Stimulated activated naive CD8-positive, alpha-beta T cell treated with anti-CD3 and anti-CD28 coated beads, Interleukin-15, amount 100 ng/mL, for 72 hours (primary cell): ENCODE data around the gene RIPK3.
"Not testable (repeated sequence)": the region's sequence is repeated elsewhere in the genome, so short reads cannot be mapped to it uniquely, and the experiment has no call there.

Experiments
- ATAC-seq: fragments of 150-1000 bp; cut with Tn5 transposase; 2 replicates; pipeline ENCODE4 v1.10.0; 2021; ENCODE audit warnings: mild to moderate bottlenecking, moderate library complexity
- DNase-seq, 2 donors: peaks; one replicate each; pipeline ENCODE4 v3.0.0; 2021 to 2022
- H3K27ac Mint-ChIP-seq, 2 donors: one replicate each; pipeline ENCODE4 v1.8.0; 2022; ENCODE audit warnings: mild to moderate bottlenecking in 2 of 2, mixed read lengths in 2 of 2, moderate library complexity in 2 of 2
- H3K27me3 Mint-ChIP-seq: one replicate; pipeline ENCODE4 v1.8.0; 2022; ENCODE audit warnings: mixed read lengths
- H3K4me1 Mint-ChIP-seq: one replicate; pipeline ENCODE4 v1.8.0; 2022; ENCODE audit warnings: mild to moderate bottlenecking, mixed read lengths
- H3K4me3 Mint-ChIP-seq, 2 donors: one replicate each; pipeline ENCODE4 v1.8.0; 2022; ENCODE audit warnings: mild to moderate bottlenecking in 2 of 2, mixed read lengths in 2 of 2, moderate library complexity in 1 of 2
- H3K9me3 Mint-ChIP-seq, 2 donors: one replicate each; pipeline ENCODE4 v1.8.0; 2022; ENCODE audit warnings: mixed read lengths in 2 of 2

The RIPK3 gene

GRCh38 chr14:24338843-24339242 lies 948 bp downstream of the RIPK3 start:
- Mint-ChIP-seq H3K4me3 (peak overlapping the region; percentile 88 to 92), H3K27ac (no peak overlapping the region), H3K27me3 (peaks cover 43% of the 10 kb centered on the region), H3K4me1 (peaks cover 48% of the 10 kb centered on the region), H3K9me3 (no peaks in the 10 kb centered on the region)
- no peak for ATAC-seq
- no peak for DNase-seq

- Mint-ChIP-seq H3K27ac (no peak overlapping the region), H3K4me3 (no peak overlapping the region), H3K27me3 (peaks cover 53% of the 10 kb centered on the region), H3K9me3 (no peaks in the 10 kb centered on the region), H3K4me1 (peaks cover 56% of the 10 kb centered on the region)
- ATAC-seq (no peak), DNase-seq (no peak)
These were observed 2.0 kb downstream of the RIPK3 start for GRCh38 chr14:24337824-24338175.

- DNase-seq, result no peak
- no peak for ATAC-seq
- H3K4me1 Mint-ChIP-seq, result peaks cover 61% of the 10 kb centered on the region
- H3K9me3 Mint-ChIP-seq, result no peaks in the 10 kb centered on the region
- peaks cover 54% of the 10 kb centered on the region for H3K27me3 Mint-ChIP-seq
- H3K27ac Mint-ChIP-seq, result no peak overlapping the region
- H3K4me3 Mint-ChIP-seq, result no peak overlapping the region
These were observed 2.5 kb downstream of the RIPK3 start for GRCh38 chr14:24337144-24337823.

- no peak overlapping the region for H3K27ac Mint-ChIP-seq
- peak overlapping the region in 1 of 2 donors; percentile 57 for H3K4me3 Mint-ChIP-seq
- ATAC-seq (no peak), DNase-seq (no peak)
- H3K27me3 Mint-ChIP-seq, result peaks cover 60% of the 10 kb centered on the region
- peaks cover 70% of the 10 kb centered on the region for H3K4me1 Mint-ChIP-seq
- H3K9me3 Mint-ChIP-seq, result no peaks in the 10 kb centered on the region
These were observed 4.2 kb downstream of the RIPK3 start for GRCh38 chr14:24335461-24336171.

- DNase-seq, result no peak
- Mint-ChIP-seq H3K9me3 (no peaks in the 10 kb centered on the region), H3K27ac (peak within 1 kb of the TSS in 1 of 2 donors; percentile 34), H3K27me3 (peaks cover 69% of the 10 kb centered on the region), H3K4me3 (peak within 1 kb of the TSS; percentile 65 to 72), H3K4me1 (peaks cover 67% of the 10 kb centered on the region)
- ATAC-seq, result peak; percentile 39
These were observed 5.1 kb downstream of the RIPK3 start, which contains the start of gene ADCY4 for GRCh38 chr14:24334431-24335291. TSS of gene ADCY4 (minus strand) at chr14:24335071. CDS start at chr14:24334652, 419 bp downstream.

GRCh38 chr14:24332268-24332993 lies 7.4 kb downstream of the RIPK3 start:
- peak; percentile 83 to 89 for DNase-seq
- Mint-ChIP-seq H3K4me3 (peak overlapping the region; percentile 79 to 81), H3K4me1 (peaks cover 64% of the 10 kb centered on the region), H3K27me3 (peaks cover 78% of the 10 kb centered on the region), H3K9me3 (no peaks in the 10 kb centered on the region), H3K27ac (peak overlapping the region; percentile 47 to 88)
- peak; percentile 88 for ATAC-seq

GRCh38 chr14:24331731-24332267 lies 8.0 kb downstream of the RIPK3 start:
- H3K4me1 Mint-ChIP-seq, result peaks cover 70% of the 10 kb centered on the region
- no peak for ATAC-seq
- H3K9me3 Mint-ChIP-seq, result no peaks in the 10 kb centered on the region
- H3K4me3 Mint-ChIP-seq, result peak overlapping the region; percentile 79 to 81
- no peak for DNase-seq
- peaks cover 78% of the 10 kb centered on the region for H3K27me3 Mint-ChIP-seq
- H3K27ac Mint-ChIP-seq, result no peak overlapping the region

GRCh38 chr14:24330973-24331674 lies 8.7 kb downstream of the RIPK3 start:
- no peaks in the 10 kb centered on the region for H3K9me3 Mint-ChIP-seq
- H3K4me1 Mint-ChIP-seq, result peaks cover 69% of the 10 kb centered on the region
- peaks cover 73% of the 10 kb centered on the region for H3K27me3 Mint-ChIP-seq
- no peak overlapping the region for H3K4me3 Mint-ChIP-seq
- DNase-seq (no peak), ATAC-seq (no peak)
- H3K27ac Mint-ChIP-seq, result no peak overlapping the region

- no peak overlapping the region for H3K27ac Mint-ChIP-seq
- H3K9me3 Mint-ChIP-seq, result no peaks in the 10 kb centered on the region
- peaks cover 59% of the 10 kb centered on the region for H3K4me1 Mint-ChIP-seq
- DNase-seq, result peak in 1 of 2 donors; percentile 61
- peaks cover 59% of the 10 kb centered on the region for H3K27me3 Mint-ChIP-seq
- H3K4me3 Mint-ChIP-seq, result no peak overlapping the region
- ATAC-seq, result peak; percentile 62
These were observed 10.1 kb downstream of the RIPK3 start for GRCh38 chr14:24329736-24330135.

- H3K4me3 Mint-ChIP-seq, result no peak overlapping the region
- H3K27ac Mint-ChIP-seq, result no peak overlapping the region
- peaks cover 53% of the 10 kb centered on the region for H3K4me1 Mint-ChIP-seq
- no peak for ATAC-seq
- no peaks in the 10 kb centered on the region for H3K9me3 Mint-ChIP-seq
- DNase-seq, result no peak
- peaks cover 54% of the 10 kb centered on the region for H3K27me3 Mint-ChIP-seq
These were observed 10.6 kb downstream of the RIPK3 start for GRCh38 chr14:24329073-24329663.

- not testable (repeated sequence) for ATAC-seq, H3K27ac Mint-ChIP-seq, H3K9me3 Mint-ChIP-seq, DNase-seq, H3K4me3 Mint-ChIP-seq
- Mint-ChIP-seq H3K27me3 (peaks cover 48% of the 10 kb centered on the region), H3K4me1 (peaks cover 43% of the 10 kb centered on the region)
These were observed 11.9 kb downstream of the RIPK3 start for GRCh38 chr14:24327914-24328313.

- Mint-ChIP-seq H3K4me1 (peaks cover 37% of the 10 kb centered on the region), H3K4me3 (no peak overlapping the region), H3K27ac (peak overlapping the region in 1 of 2 donors; percentile 63), H3K27me3 (peaks cover 44% of the 10 kb centered on the region), H3K9me3 (no peaks in the 10 kb centered on the region)
- DNase-seq, result no peak
- ATAC-seq, result no peak
These were observed 12.5 kb downstream of the RIPK3 start for GRCh38 chr14:24327303-24327702.

- no peak overlapping the region for H3K27ac Mint-ChIP-seq
- no peaks in the 10 kb centered on the region for H3K9me3 Mint-ChIP-seq
- no peak overlapping the region for H3K4me3 Mint-ChIP-seq
- H3K4me1 Mint-ChIP-seq, result peaks cover 27% of the 10 kb centered on the region
- peaks cover 30% of the 10 kb centered on the region for H3K27me3 Mint-ChIP-seq
- ATAC-seq (no peak), DNase-seq (no peak)
These were observed 13.8 kb downstream of the RIPK3 start for GRCh38 chr14:24325963-24326362.

GRCh38 chr14:24325041-24325530 lies 14.7 kb downstream of the RIPK3 start:
- Mint-ChIP-seq H3K27me3 (peaks cover 26% of the 10 kb centered on the region), H3K27ac (no peak overlapping the region), H3K4me3 (no peak overlapping the region), H3K4me1 (peaks cover 27% of the 10 kb centered on the region), H3K9me3 (no peaks in the 10 kb centered on the region)
- ATAC-seq (no peak), DNase-seq (no peak)
